GM19328 (cell line): ENCODE results near the gene CFAP58.

Experiments
- ATAC-seq: cut with Tn5 transposase; IDR thresholded peaks from one replicate; pipeline ENCODE4 v1.9.1; 2021; ENCODE audit warnings: mild to moderate bottlenecking, moderate library complexity; ENCODE audit not compliant: unreplicated experiment

The CFAP58 gene

GRCh38 chr10:104321725-104322415, 31.8 kb upstream of the CFAP58 start:
- ATAC-seq, result no peak

GRCh38 chr10:104322416-104322782, 31.2 kb upstream of the CFAP58 start:
- ATAC-seq, result no peak

- no peak for ATAC-seq
Observed at GRCh38 chr10:104323085-104323484, 30.5 kb upstream of the CFAP58 start.

GRCh38 chr10:104323760-104324201, 29.9 kb upstream of the CFAP58 start:
- ATAC-seq, result no peak

- no peak for ATAC-seq
Observed at GRCh38 chr10:104324221-104324686, 29.4 kb upstream of the CFAP58 start.

DNA sequence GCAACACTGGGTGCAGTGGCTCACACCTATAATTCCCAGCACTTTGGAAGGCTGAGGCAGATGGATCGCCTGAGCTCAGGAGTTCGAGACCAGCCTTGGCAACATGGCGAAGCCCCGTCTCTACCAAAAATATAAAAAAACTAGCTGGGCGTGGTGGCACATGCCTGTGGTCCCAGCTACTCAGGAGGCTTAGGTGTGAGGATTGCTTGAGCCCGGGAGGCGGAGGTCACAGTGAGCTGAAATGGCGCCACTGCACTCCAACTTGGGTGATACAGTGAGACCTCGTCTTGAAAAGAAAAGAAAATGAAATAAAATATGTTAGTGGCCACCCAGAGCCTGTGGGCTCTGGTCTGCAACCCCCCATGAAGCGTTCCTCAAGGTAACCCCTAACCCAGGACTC, 28.7 kb upstream of the CFAP58 start:
- no peak for ATAC-seq

DNA sequence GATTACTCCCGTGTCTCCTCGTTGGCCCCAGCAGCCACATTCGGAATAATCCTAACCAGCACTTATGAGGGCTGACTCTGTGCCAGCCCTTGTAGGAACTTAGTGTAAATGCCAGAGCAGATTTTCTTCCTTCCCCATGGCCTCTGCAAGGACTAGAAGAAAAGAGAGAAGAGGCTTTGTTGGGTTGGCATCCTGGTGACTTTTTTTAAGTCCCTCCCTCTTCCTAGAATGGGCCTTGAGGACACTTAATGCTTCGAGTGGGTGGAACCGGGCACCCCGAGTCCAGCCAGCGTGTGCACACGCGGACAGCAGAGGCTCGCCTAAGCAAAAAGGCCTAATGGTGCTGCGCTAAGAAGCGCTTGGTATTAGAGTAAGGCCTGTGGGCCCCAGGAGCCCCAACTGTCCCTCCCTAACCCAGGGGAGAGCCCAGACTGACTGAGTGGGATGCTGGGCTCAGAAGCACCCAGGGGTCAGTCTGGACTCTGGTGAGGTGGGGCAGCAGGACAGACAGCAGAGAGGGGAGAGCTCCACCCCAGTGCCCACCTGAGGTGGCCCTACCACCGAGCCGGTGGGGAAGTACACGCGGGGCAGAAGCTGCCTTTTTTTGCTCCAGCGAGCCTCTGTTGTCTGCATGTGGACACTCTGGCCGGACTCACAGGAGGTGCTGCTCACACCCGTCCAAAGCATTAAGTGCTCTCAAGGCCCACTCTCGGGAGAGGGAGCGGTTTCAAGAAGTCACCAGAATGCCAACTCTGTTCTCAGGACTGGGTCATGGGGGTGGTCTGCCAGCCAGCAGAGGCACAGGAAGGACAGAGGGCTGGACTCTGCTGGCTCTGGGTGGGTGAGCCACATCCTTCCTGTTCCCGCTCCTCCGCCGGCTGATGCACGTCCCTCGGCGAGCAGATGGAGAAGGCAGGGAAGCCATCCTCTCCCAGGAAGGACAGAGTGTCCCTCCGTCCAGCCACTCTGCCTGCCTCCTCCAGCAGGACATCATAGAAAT, 27.9 kb upstream of the CFAP58 start:
- ATAC-seq, result no peak

DNA sequence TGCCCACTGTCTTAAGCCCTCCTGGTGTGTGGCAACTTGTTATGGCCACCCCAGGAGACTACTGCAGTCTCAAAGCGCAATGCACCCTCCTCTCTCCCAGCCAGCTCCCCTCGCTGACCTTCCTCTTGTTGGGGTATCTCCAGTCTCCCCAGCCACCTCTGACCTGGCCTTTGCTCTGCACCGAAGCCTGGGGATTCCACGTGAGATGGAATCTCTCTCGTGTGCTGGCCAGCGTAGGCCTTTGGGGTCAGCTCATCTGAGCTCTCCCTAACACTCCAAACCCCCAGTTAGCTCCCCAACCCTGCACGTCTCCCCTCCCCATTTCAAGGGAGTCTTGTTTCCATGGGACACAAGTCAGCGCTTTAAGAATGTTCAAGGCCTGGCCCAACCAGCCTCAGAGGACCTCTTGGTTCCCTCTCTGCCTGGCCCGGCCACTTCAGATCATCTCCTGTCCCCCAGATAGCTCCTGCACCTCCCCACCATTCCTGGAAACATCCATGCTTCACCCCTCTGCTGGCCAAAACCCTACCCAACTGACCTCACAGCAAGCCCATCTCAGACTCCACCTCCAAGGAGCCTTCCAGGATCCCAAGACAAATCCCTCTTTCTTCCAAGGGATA, 26.5 kb upstream of the CFAP58 start:
- ATAC-seq, result no peak

DNA sequence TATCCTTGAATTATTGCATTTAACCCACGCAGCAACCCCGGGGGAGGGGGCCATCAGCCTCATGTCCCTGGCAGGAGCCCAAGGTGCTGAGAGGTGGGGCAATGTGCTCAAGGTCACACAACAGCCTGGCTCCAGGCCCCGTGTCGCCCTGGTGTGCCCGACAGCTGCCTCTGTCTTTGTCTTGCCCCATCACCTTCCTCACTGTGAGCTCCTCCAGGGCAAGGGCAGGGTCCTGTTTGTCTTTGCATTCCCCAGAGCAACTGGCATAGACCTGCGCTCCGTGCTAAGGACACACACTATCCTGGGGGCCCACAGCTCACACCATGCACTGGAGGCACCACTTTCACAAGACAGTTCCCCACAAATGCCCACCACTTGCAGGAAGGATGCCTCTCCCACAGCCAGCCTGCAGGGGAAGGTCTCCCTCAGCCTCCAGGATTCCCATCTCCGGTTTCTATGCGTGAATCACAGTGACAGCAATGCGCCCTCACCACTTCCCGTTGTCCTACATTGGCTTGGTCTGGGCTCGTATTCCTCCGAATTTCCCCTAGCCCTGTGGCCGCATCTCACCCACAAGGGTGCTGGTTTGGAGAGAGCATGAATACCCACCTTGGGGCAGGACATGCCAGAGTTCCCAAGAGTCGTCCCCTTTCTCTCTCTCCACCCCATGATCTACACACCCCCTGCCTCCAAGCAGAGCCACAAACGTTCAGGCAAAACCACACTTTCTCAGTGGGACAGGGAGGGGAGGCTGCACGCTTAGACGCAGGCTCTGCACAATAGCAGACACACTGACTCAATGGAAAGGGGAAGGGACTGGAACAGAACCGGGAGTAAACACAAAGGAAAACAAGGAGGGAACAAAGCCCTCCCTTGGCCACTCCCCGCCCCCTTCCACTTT, 25.6 kb upstream of the CFAP58 start:
- ATAC-seq, result no peak

DNA sequence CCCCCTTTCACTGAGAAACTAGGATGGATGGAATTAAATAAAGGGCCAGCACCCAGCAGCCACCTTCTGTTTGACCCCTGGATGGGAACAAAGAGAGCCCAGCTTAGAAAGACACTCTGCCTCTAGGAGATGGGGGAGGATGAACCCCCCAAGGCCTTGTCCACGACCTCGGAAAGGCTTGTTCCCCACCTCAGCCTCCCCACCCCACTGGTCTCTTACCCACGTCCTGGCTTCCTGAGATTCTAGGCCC, 25.1 kb upstream of the CFAP58 start:
- no peak for ATAC-seq

DNA sequence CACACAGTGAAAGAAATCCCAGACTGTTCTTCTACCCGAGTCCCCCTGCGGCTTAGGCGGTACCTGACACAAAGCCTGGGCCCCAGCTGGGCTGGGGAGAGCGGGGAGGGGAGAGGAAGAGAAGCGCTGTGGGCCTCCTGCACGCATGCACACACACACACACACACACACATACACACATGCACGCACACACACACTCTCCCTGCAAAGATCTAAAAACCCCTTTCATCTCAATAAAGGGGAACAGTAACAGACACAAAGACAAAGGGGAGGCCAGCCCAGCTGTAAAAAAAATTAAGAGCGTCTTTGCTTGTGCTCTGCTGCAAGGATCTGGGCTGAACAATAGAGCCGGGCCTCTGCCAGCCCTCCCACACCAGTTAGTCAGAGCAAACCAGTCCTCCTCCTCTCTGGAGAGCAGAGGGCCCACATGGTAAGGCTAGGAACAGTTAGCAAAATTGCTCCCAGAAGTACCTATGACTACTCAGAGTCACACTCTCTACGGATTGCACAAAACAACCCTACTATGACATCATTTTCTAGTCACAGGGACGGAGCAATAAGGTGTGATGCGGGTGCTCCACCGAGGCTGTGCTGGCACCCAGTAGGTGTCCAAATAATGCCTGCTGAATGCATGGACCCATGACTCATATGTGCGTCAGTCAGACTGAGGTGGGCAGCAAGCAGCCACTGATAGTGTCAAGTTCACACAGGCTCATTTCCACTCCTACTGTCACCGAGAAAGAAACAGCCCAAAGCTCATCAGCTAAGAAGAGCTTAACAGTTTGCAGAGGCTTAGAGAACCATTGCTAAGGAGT, 24.5 kb upstream of the CFAP58 start:
- peak; percentile 52 for ATAC-seq

DNA sequence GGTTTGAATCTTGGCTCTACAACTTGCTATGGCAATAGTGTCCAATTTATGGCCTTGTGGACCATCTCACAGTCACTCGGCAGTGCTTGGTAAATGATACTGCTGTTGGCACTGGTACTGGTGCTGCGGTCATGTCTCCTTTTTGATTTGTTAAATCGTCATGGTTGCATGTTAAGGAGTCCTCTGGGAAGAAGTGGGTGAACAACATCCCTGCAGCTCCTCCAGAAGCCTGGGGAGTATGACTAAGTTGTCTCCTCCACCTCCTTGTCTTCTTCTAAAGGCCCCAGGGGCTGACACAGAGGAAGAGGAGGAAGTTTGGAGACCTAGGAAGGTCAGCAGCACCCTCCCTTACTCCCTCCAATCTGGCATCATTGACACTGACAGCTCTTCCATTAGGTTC, 23.9 kb upstream of the CFAP58 start:
- no peak for ATAC-seq

GRCh38 chr10:104330168-104331110, 23.2 kb upstream of the CFAP58 start:
- no peak for ATAC-seq

GRCh38 chr10:104331208-104331838, 22.3 kb upstream of the CFAP58 start:
- no peak for ATAC-seq

GRCh38 chr10:104332243-104333031, 21.2 kb upstream of the CFAP58 start:
- no peak for ATAC-seq

DNA sequence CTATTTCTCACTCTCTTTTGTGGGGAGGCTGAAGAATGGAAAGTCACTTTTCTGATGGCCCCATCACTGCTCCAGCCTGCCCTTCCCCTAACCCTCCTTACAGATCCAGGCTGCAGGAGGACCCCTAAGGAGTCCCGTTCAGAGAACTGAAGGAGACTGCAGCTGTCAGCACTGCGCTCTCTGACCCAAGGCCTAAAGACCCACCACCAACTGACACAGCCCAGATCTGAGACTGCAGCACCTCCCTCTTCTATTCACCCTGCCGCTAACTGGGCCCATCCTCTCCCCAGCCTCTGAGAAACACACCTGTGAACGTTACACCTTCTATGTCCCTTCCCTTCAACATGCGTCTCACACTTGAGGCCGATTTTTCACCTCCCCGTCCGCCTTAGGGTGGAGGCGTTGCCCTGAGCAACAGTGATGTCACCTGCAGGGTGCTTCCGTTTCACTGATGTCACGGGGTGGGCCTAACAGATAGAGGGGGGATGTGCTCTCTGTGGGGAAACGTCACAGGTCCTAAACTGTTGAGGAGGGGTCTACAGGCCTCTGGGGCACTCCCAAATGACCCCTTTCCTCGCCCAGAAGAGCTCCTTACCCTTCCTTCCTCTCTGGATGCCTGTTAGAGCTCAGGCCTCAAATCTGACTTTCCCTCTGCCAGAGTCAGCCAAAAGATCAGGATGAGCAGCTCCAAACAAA, 20.5 kb upstream of the CFAP58 start:
- ATAC-seq, result no peak
